HepG2 (cell line): ENCODE results near the gene STK11. TPM values are rescaled to one million over a fixed set of nuclear protein-coding genes. Genes with fewer than 3 reads are reported as not detected.

Experiments
- AGO1 ChIP-seq: fragments of 200-400 bp; formaldehyde crosslinking; IDR thresholded peaks from 2 replicates; pipeline ENCODE4 v1.6.1; 2017; ENCODE audit warnings: mild to moderate bottlenecking, low read depth, low read length, moderate library complexity; ENCODE audit not compliant: poor library complexity, severe bottlenecking
- KLF16 ChIP-seq, 2 experiments: sonication (generic) in 1 of 2; formaldehyde crosslinking in 1 of 2; IDR thresholded peaks; 2 replicates each; pipeline versions ENCODE4 v1.6.1 to v1.8.0; 2016 to 2023; ENCODE audit warnings: missing genetic modification reagents in 2 of 2, missing compliant biosample characterization in 1 of 2
- MTA3 ChIP-seq: sonication (generic); formaldehyde crosslinking; IDR thresholded peaks from 2 replicates; pipeline ENCODE4 v1.4.0; 2020; ENCODE audit warnings: missing genetic modification reagents
- NCOA1 ChIP-seq: sonication (generic); formaldehyde crosslinking; IDR thresholded peaks from 2 replicates; pipeline ENCODE4 v1.9.0; 2021; ENCODE audit warnings: missing genetic modification reagents
- POLR2G ChIP-seq: fragments of 200-400 bp; formaldehyde crosslinking; IDR thresholded peaks from 2 replicates; pipeline ENCODE4 v1.6.1; 2018; ENCODE audit warnings: mild to moderate bottlenecking, low read depth, low read length, moderate library complexity
- SNAI1 ChIP-seq: sonication (generic); formaldehyde crosslinking; IDR thresholded peaks from 2 replicates; pipeline ENCODE4 v1.5.0; 2020; ENCODE audit warnings: mild to moderate bottlenecking, missing genetic modification reagents, borderline replicate concordance
- TAF1 ChIP-seq: sonication (generic); formaldehyde crosslinking; IDR thresholded peaks from 2 replicates; pipeline ENCODE4 v1.4.0; 2020; ENCODE audit warnings: missing genetic modification reagents
- TARDBP ChIP-seq: sonication (generic); formaldehyde crosslinking; IDR thresholded peaks from 2 replicates; pipeline ENCODE4 v1.8.0; 2022; ENCODE audit warnings: mild to moderate bottlenecking, missing genetic modification reagents
- TBL1XR1 ChIP-seq: fragments of 150-350 bp; IDR thresholded peaks from 2 replicates; pipeline ENCODE4 v1.6.1; 2014; ENCODE audit warnings: borderline replicate concordance, low read length; ENCODE audit not compliant: partially characterized antibody
- ZNF232 ChIP-seq: sonication (generic); formaldehyde crosslinking; IDR thresholded peaks from 2 replicates; pipeline ENCODE4 v1.4.0; 2020; ENCODE audit warnings: missing genetic modification reagents, borderline replicate concordance
- ZNF615 ChIP-seq: sonication (generic); formaldehyde crosslinking; IDR thresholded peaks from 2 replicates; pipeline ENCODE4 v1.5.0; 2020; ENCODE audit warnings: mild to moderate bottlenecking, missing genetic modification reagents, borderline replicate concordance
- polyA plus RNA-seq, 8 experiments: library from polyadenylated mRNA; depleted of rRNA in 3 of 8; stranded (reverse) in 7 of 8; unstranded in 1 of 8; fragments of >200 nt; fragmentation: Illumina TruSeq in 4 of 8; extraction: Trizol in 4 of 8; gene quantifications; 2 replicates each; pipeline versions ENCODE4 v1.2.1 to v1.2.3, GENCODE V29; 2011 to 2016; ENCODE audit warnings: low read depth in 4 of 8, missing spikeins in 1 of 8, mixed read lengths in 1 of 8; ENCODE audit not compliant: insufficient read depth in 1 of 8
- total RNA-seq, 5 experiments: library from RNA; depleted of rRNA; stranded (reverse); fragments of >200 nt; fragmentation: Illumina TruSeq; extraction: Trizol; gene quantifications; 2 replicates each; pipeline ENCODE4 v1.2.3, GENCODE V29; 2016; ENCODE audit warnings: low read depth in 1 of 5
- TF ChIP-seq, protein P1 (sequence below): sonication (generic); formaldehyde crosslinking; IDR thresholded peaks from 2 replicates; pipeline ENCODE4 v1.4.0; 2020; ENCODE audit warnings: missing genetic modification reagents
- TF ChIP-seq, protein P2 (sequence below): sonication (generic); formaldehyde crosslinking; IDR thresholded peaks from 2 replicates; pipeline ENCODE4 v1.4.0; 2020; ENCODE audit warnings: mild to moderate bottlenecking, missing genetic modification reagents
- TF ChIP-seq, protein P3 (sequence below), 2 experiments: IDR thresholded peaks; 2 replicates each; pipeline ENCODE4 v1.6.1; 2011 to 2012; ENCODE audit warnings: low read length in 2 of 2, borderline replicate concordance in 1 of 2, low read depth in 1 of 2, mild to moderate bottlenecking in 1 of 2, moderate library complexity in 1 of 2

STK11 gene
- total and polyA plus RNA-seq, 2 of the 13 experiments (the other 11 are each of a cell fraction or from before 2014, with no cell fraction given), result 27.5 to 43.6 TPM

DNA sequence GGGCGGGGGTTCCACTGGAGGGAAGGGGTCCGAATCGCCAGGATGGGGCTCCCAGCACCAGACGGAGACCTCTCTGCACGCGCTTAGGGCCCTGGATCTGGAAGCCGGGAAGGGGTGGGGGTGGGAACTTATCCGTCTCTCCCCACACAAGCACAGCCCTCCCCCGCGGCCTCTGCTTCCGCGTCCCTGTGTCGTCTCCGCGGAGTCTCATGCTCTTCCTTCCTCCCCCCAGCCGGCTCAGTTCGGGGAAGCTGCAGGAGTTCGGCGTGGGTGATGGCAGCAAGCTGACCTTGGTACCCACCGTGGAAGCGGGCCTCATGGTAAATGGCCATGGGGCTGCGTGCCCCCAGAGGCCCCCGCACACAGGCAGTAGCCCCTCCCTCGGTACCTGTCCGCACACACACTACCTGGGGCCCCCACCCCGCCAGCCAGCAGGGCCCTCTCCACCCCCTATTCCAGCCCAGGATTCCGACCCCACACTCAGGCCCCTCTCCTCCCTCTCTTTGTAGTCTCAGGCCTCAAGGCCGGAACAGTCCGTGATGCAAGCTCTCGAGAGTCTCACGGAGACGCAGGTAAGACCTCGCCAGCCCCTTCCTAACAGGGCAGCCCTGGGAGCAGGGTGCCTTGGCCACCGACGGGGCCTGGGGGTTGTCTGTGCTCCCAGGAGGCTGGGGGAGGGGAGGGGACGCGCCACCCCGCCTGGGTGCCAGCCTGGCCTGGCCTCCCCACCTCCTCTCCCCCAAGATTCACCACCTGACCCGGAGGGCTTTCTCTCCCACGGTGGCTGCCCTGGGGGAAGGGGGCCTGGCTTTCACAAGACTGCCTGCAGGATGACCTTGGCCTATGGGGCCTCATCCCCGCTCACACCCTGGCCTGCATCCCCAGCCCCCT lies 46.0 kb downstream of the STK11 start (continued):
- TF ChIP-seq, protein P1, sequence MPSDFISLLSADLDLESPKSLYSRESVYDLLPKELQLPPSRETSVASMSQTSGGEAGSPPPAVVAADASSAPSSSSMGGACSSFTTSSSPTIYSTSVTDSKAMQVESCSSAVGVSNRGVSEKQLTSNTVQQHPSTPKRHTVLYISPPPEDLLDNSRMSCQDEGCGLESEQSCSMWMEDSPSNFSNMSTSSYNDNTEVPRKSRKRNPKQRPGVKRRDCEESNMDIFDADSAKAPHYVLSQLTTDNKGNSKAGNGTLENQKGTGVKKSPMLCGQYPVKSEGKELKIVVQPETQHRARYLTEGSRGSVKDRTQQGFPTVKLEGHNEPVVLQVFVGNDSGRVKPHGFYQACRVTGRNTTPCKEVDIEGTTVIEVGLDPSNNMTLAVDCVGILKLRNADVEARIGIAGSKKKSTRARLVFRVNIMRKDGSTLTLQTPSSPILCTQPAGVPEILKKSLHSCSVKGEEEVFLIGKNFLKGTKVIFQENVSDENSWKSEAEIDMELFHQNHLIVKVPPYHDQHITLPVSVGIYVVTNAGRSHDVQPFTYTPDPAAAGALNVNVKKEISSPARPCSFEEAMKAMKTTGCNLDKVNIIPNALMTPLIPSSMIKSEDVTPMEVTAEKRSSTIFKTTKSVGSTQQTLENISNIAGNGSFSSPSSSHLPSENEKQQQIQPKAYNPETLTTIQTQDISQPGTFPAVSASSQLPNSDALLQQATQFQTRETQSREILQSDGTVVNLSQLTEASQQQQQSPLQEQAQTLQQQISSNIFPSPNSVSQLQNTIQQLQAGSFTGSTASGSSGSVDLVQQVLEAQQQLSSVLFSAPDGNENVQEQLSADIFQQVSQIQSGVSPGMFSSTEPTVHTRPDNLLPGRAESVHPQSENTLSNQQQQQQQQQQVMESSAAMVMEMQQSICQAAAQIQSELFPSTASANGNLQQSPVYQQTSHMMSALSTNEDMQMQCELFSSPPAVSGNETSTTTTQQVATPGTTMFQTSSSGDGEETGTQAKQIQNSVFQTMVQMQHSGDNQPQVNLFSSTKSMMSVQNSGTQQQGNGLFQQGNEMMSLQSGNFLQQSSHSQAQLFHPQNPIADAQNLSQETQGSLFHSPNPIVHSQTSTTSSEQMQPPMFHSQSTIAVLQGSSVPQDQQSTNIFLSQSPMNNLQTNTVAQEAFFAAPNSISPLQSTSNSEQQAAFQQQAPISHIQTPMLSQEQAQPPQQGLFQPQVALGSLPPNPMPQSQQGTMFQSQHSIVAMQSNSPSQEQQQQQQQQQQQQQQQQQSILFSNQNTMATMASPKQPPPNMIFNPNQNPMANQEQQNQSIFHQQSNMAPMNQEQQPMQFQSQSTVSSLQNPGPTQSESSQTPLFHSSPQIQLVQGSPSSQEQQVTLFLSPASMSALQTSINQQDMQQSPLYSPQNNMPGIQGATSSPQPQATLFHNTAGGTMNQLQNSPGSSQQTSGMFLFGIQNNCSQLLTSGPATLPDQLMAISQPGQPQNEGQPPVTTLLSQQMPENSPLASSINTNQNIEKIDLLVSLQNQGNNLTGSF (CRISPR knock-in tag), result 0 out of 2 replicates have a peak, but pooled peaks have one; percentile 29
- TF ChIP-seq POLR2G (peak; percentile 63), AGO1 (peak; percentile 95), ZNF615 (CRISPR knock-in tag) (0 out of 2 replicates have a peak, but pooled peaks have one; percentile 37), TARDBP (peak; percentile 42; the same call in 1 of the 2 replicates), TAF1 (CRISPR knock-in tag) (peak; percentile 38), KLF16 (CRISPR knock-in tag; IDR thresholded peaks at IDR 0.05) (0 out of 4 replicates have a peak, but pooled peaks of 1 of the 2 experiments have one; percentile 31), ZNF232 (CRISPR knock-in tag) (peak; percentile 49; the same call in 1 of the 2 replicates), SNAI1 (CRISPR knock-in tag) (peak; percentile 30; the same call in 1 of the 2 replicates), NCOA1 (CRISPR knock-in tag) (0 out of 2 replicates have a peak, but pooled peaks have one; percentile 34), TBL1XR1 (peak; percentile 13), MTA3 (CRISPR knock-in tag) (no peak)
- TF ChIP-seq, protein P2, sequence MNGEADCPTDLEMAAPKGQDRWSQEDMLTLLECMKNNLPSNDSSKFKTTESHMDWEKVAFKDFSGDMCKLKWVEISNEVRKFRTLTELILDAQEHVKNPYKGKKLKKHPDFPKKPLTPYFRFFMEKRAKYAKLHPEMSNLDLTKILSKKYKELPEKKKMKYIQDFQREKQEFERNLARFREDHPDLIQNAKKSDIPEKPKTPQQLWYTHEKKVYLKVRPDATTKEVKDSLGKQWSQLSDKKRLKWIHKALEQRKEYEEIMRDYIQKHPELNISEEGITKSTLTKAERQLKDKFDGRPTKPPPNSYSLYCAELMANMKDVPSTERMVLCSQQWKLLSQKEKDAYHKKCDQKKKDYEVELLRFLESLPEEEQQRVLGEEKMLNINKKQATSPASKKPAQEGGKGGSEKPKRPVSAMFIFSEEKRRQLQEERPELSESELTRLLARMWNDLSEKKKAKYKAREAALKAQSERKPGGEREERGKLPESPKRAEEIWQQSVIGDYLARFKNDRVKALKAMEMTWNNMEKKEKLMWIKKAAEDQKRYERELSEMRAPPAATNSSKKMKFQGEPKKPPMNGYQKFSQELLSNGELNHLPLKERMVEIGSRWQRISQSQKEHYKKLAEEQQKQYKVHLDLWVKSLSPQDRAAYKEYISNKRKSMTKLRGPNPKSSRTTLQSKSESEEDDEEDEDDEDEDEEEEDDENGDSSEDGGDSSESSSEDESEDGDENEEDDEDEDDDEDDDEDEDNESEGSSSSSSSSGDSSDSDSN, result peak; percentile 36; the same call in 1 of the 2 replicates
- TF ChIP-seq, protein P3, sequence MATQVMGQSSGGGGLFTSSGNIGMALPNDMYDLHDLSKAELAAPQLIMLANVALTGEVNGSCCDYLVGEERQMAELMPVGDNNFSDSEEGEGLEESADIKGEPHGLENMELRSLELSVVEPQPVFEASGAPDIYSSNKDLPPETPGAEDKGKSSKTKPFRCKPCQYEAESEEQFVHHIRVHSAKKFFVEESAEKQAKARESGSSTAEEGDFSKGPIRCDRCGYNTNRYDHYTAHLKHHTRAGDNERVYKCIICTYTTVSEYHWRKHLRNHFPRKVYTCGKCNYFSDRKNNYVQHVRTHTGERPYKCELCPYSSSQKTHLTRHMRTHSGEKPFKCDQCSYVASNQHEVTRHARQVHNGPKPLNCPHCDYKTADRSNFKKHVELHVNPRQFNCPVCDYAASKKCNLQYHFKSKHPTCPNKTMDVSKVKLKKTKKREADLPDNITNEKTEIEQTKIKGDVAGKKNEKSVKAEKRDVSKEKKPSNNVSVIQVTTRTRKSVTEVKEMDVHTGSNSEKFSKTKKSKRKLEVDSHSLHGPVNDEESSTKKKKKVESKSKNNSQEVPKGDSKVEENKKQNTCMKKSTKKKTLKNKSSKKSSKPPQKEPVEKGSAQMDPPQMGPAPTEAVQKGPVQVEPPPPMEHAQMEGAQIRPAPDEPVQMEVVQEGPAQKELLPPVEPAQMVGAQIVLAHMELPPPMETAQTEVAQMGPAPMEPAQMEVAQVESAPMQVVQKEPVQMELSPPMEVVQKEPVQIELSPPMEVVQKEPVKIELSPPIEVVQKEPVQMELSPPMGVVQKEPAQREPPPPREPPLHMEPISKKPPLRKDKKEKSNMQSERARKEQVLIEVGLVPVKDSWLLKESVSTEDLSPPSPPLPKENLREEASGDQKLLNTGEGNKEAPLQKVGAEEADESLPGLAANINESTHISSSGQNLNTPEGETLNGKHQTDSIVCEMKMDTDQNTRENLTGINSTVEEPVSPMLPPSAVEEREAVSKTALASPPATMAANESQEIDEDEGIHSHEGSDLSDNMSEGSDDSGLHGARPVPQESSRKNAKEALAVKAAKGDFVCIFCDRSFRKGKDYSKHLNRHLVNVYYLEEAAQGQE (IDR thresholded peaks at IDR 0.05; ENCODE audit: borderline replicate concordance in 1 of 2, low read depth in 1 of 2, low read length in 2 of 2), result peak in 1 of 2 experiments; percentile 35; a peak in 1 of 4 replicates
